ENCODE data around the gene METTL25B. TPM values are rescaled to one million over a fixed set of nuclear protein-coding genes. Genes with fewer than 3 reads are reported as not detected.
A peak's percentile ranks its signal among the peaks of the same experiment; 100 is the strongest.

Gene METTL25B
- total and polyA plus RNA-seq, 2 donors (not counting 1 experiment from before 2014, with no cell fraction given): 78.3 to 81.1 TPM

- POLR2A ChIA-PET: interaction anchor here (1.1 to 2.1 kb wide), 2 partner anchors 23 to 27 kb away, joined by 4 to 7 read pairs; partner anchors contain the start of genes ISG20L2 and METTL25B
Measured at GRCh38 chr1:156705321-156705917, 22.9 kb upstream of the METTL25B start, which contains the start of gene CRABP2. CRABP2 (minus strand) TSS chr1:156705583; CDS start chr1:156705446, 137 bp downstream.

More at GRCh38 chr1:156705321-156705917, 22.9 kb upstream of the METTL25B start, which contains the start of gene CRABP2:
- WGBS (ENCODE audit: insufficient coverage): 3% methylated on average over 30 of the region's 42 CpGs
- Histone ChIP-seq H3K9ac (ENCODE audit: low read length) (peak within 1 kb of the TSS; percentile 74), H3K27ac (ENCODE audit: low read length in 2 of 2) (no peak within 1 kb of the TSS), H3K9me3 (ENCODE audit: control extremely low read depth in 1 of 3, control insufficient read depth in 2 of 3, insufficient read depth in 1 of 3, low read length in 2 of 3) (peaks cover 0 to 3% (median 0%) of the 10 kb centered on the region in 3 donors), H2AFZ (ENCODE audit: insufficient read depth, low read depth, low read length, poor library complexity, severe bottlenecking) (peak within 1 kb of the TSS; percentile 71), H3K27me3 (replicated peaks in 1 of 4; ENCODE audit: control extremely low read depth in 1 of 4, control insufficient read depth in 3 of 4, insufficient read depth in 4 of 4, low read length in 3 of 4) (peaks cover 3 to 58% (median 35%) of the 10 kb centered on the region in 4 experiments), H3K4me3 (ENCODE audit: control extremely low read depth in 1 of 5, extremely low read depth in 1 of 5, insufficient read depth in 1 of 5, low read depth in 2 of 5, low read length in 4 of 5) (peak within 1 kb of the TSS in 4 of 5 experiments; percentile 54 to 70 (median 58)), H3K4me1 (ENCODE audit: control insufficient read depth in 2 of 2, insufficient read depth in 2 of 2, low read length in 2 of 2) (peaks cover 28% of the 10 kb centered on the region in 2 donors), H3K36me3 (replicated peaks in 1 of 2; ENCODE audit: control extremely low read depth in 1 of 2, control insufficient read depth in 1 of 2, extremely low read depth in 1 of 2, insufficient read depth in 2 of 2, low read length in 1 of 2) (no peaks in the 10 kb centered on the region), H3K4me2 (replicated peaks; ENCODE audit: low read depth, low read length, poor library complexity, severe bottlenecking) (peak within 1 kb of the TSS; percentile 99), H3K79me2 (ENCODE audit: control insufficient read depth, insufficient read depth, low read length) (no peaks in the 10 kb centered on the region), H4K20me1 (ENCODE audit: control insufficient read depth, insufficient read depth, low read length, poor library complexity, severe bottlenecking) (peaks cover 7% of the 10 kb centered on the region)
- Mint-ChIP-seq H3K4me1 (peaks cover 32% of the 10 kb centered on the region), H3K9me3 (ENCODE audit: insufficient read depth) (no peaks in the 10 kb centered on the region), H3K27ac (no peak within 1 kb of the TSS), H3K4me3 (peak within 1 kb of the TSS; percentile 89), H3K27me3 (peaks cover 24% of the 10 kb centered on the region)
- intact Hi-C loops (cut with micrococcal nuclease): loop anchor here (5.0 kb wide), 1 partner anchor 157 kb away; the partner anchor contains the start of gene NTRK1
- TF ChIP-seq EZH2 (IDR thresholded peaks at IDR 0.05; ENCODE audit: borderline replicate concordance, insufficient read depth, low read depth, low read length, poor library complexity, severe bottlenecking): no peak
- TF ChIP-seq, protein P1, sequence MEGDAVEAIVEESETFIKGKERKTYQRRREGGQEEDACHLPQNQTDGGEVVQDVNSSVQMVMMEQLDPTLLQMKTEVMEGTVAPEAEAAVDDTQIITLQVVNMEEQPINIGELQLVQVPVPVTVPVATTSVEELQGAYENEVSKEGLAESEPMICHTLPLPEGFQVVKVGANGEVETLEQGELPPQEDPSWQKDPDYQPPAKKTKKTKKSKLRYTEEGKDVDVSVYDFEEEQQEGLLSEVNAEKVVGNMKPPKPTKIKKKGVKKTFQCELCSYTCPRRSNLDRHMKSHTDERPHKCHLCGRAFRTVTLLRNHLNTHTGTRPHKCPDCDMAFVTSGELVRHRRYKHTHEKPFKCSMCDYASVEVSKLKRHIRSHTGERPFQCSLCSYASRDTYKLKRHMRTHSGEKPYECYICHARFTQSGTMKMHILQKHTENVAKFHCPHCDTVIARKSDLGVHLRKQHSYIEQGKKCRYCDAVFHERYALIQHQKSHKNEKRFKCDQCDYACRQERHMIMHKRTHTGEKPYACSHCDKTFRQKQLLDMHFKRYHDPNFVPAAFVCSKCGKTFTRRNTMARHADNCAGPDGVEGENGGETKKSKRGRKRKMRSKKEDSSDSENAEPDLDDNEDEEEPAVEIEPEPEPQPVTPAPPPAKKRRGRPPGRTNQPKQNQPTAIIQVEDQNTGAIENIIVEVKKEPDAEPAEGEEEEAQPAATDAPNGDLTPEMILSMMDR (IDR thresholded peaks at IDR 0.05): no peak
- DNase-seq (no peak), ATAC-seq (ENCODE audit: low read depth) (peak; percentile 48)
- CTCF ChIA-PET: interaction anchor here (1.2 to 7.6 kb wide), 13 partner anchors 11 to 81 kb away, joined by 3 to 80 read pairs (median 7); partner anchors contain the start of genes ISG20L2, METTL25B and NES

Data from B cell (primary cell).